ENCODE data around the gene UBAC2. TPM values are rescaled to one million over a fixed set of nuclear protein-coding genes. Genes with fewer than 3 reads are reported as not detected.

The UBAC2 gene
- total and polyA plus RNA-seq, 2 of the 8 experiments (the other 6 are each of a cell fraction or from before 2014, with no cell fraction given): 75.9 to 76.9 TPM

DNA sequence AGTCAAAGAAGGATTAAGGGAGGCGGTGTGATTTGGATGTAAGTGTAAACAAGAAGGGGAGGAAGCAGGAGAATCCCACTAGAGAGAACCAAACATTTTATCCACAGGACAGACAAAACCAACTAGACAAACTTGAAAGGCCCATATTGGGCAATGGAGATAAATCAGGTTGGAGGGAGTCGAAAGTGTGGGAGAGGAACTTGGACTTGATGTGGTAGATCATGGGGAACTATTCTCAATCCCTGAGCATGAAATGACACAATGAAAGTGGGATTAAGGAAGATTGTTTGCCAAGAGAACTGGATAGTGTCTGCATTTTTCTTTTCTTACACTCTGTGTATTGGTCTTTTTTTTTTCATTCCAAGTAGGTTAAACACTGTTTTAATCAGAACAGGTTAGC, 88.6 kb downstream of the UBAC2 start:
- Histone ChIP-seq H3K23ac (ENCODE audit: insufficient read length) (no peak overlapping the region), H3K27me3 (replicated peaks in 1 of 4; ENCODE audit: control insufficient read depth in 3 of 4, extremely low read depth in 1 of 4, insufficient read depth in 3 of 4, low read length in 3 of 4) (no peaks in the 10 kb centered on the region), H3K4me3 (ENCODE audit: extremely low read depth in 1 of 4, insufficient read depth in 2 of 4, low read depth in 3 of 4, low read length in 4 of 4) (no peak overlapping the region), H2BK120ac (replicated peaks; ENCODE audit: low read depth, low read length) (no peak overlapping the region), H4K8ac (ENCODE audit: extremely low read depth, insufficient read depth, low read length) (no peak overlapping the region), H3K9ac (replicated peaks in 1 of 4; ENCODE audit: extremely low read depth in 1 of 4, low read depth in 3 of 4, low read length in 3 of 4) (no peak overlapping the region), H3K36me3 (ENCODE audit: control insufficient read depth in 2 of 4, insufficient read depth in 4 of 4, low read length in 3 of 4) (no peaks in the 10 kb centered on the region), H3K23me2 (ENCODE audit: low read depth, low read length) (no peaks in the 10 kb centered on the region), H3K14ac (ENCODE audit: insufficient read length) (no peak overlapping the region), H3K9me3 (ENCODE audit: insufficient read depth in 2 of 2, low read depth in 1 of 2, low read length in 1 of 2) (no peaks in the 10 kb centered on the region), H2BK20ac (ENCODE audit: low read length) (no peak overlapping the region), H4K91ac (replicated peaks; ENCODE audit: insufficient read length, low read length) (no peak overlapping the region), H2BK15ac (ENCODE audit: low read length) (no peak overlapping the region), H2BK5ac (ENCODE audit: low read depth, low read length) (no peak overlapping the region), H4K5ac (ENCODE audit: insufficient read length, low read depth, low read length) (no peak overlapping the region), H3K79me2 (ENCODE audit: control insufficient read depth in 1 of 2, insufficient read depth in 2 of 2, low read length in 2 of 2) (no peaks in the 10 kb centered on the region), H3K4ac (replicated peaks; ENCODE audit: insufficient read length, low read depth, low read length) (no peak overlapping the region), H4K20me1 (replicated peaks in 1 of 2; ENCODE audit: control insufficient read depth in 1 of 2, insufficient read depth in 2 of 2, low read length in 2 of 2) (peaks cover 0 to under 1% of the 10 kb centered on the region in 2 experiments), H3K4me2 (ENCODE audit: insufficient read depth in 1 of 2, low read depth in 2 of 2, low read length in 2 of 2) (no peak overlapping the region), H3K27ac (ENCODE audit: low read depth, low read length) (no peak overlapping the region), H3K4me1 (replicated peaks in 1 of 4; ENCODE audit: control insufficient read depth in 3 of 4, insufficient read depth in 4 of 4, low read length in 3 of 4) (no peaks in the 10 kb centered on the region), H3K79me1 (ENCODE audit: low read depth, low read length) (0 out of 2 replicates have a peak, but pooled peaks cover 2% of the 10 kb centered on the region), H2AFZ (ENCODE audit: low read length) (no peak overlapping the region), H2BK12ac (ENCODE audit: low read depth, low read length) (no peak overlapping the region), H2AK5ac (ENCODE audit: low read depth, low read length) (no peak overlapping the region), H3K18ac (ENCODE audit: extremely low read depth, low read length) (no peak overlapping the region), H3K56ac (replicated peaks; ENCODE audit: insufficient read length, low read depth, low read length) (no peak overlapping the region)
- TF ChIP-seq GABPA (IDR thresholded peaks at IDR 0.05; ENCODE audit: borderline replicate concordance, insufficient read depth, low read length) (no peak), TAF1 (IDR thresholded peaks at IDR 0.05; ENCODE audit: low read depth, low read length) (no peak), HDAC2 (IDR thresholded peaks at IDR 0.05; ENCODE audit: borderline replicate concordance in 1 of 2, low read depth in 2 of 2, low read length in 2 of 2) (no peak), GTF2F1 (IDR thresholded peaks at IDR 0.05; ENCODE audit: borderline replicate concordance, low read depth, low read length) (no peak), YY1 (IDR thresholded peaks at IDR 0.05; ENCODE audit: low read depth, low read length) (no peak)
- TF ChIP-seq, protein P1, sequence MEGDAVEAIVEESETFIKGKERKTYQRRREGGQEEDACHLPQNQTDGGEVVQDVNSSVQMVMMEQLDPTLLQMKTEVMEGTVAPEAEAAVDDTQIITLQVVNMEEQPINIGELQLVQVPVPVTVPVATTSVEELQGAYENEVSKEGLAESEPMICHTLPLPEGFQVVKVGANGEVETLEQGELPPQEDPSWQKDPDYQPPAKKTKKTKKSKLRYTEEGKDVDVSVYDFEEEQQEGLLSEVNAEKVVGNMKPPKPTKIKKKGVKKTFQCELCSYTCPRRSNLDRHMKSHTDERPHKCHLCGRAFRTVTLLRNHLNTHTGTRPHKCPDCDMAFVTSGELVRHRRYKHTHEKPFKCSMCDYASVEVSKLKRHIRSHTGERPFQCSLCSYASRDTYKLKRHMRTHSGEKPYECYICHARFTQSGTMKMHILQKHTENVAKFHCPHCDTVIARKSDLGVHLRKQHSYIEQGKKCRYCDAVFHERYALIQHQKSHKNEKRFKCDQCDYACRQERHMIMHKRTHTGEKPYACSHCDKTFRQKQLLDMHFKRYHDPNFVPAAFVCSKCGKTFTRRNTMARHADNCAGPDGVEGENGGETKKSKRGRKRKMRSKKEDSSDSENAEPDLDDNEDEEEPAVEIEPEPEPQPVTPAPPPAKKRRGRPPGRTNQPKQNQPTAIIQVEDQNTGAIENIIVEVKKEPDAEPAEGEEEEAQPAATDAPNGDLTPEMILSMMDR (IDR thresholded peaks at IDR 0.05; ENCODE audit: control extremely low read depth in 1 of 3, insufficient read depth in 1 of 3, low read depth in 1 of 3, low read length in 3 of 3): no peak
- DNase-seq (ENCODE audit: low read depth in 1 of 2, low spot score in 2 of 2) (no peak), FAIRE-seq (no peak)
- ChIA-PET CTCF (ENCODE audit: partially characterized antibody) (interaction anchor here (0.7 to 1.1 kb wide), 2 partner anchors 20 to 389 kb away, joined by 3 to 4 read pairs; no protein-coding TSS in a partner anchor), POLR2A (ENCODE audit: partially characterized antibody) (interaction anchor here (1.1 kb wide), 1 partner anchor 89 kb away, joined by 3 read pairs; the partner anchor contains the start of gene UBAC2)
- 79% methylated on average over 2 of the region's 2 CpGs; no CpG with 5 or more reads in 1 of the 2 experiments for WGBS, 2 experiments (ENCODE audit: extremely low coverage in 1 of 2, insufficient coverage in 1 of 2, insufficient read length in 1 of 2, insufficient replicate concordance in 2 of 2, low coverage in 1 of 2, low lambda C conversion rate in 2 of 2, missing lambda C conversion rate in 1 of 2)
